ENCODE measurements around the gene HIF3A.
"Not testable (repeated sequence)": the region's sequence is repeated elsewhere in the genome, so short reads cannot be mapped to it uniquely, and the experiment has no call there.

The HIF3A gene

GRCh38 chr19:46294494-46294893 lies 2.3 kb upstream of the HIF3A start:
- DNase-seq (ENCODE audit: low read depth), result no peak

GRCh38 chr19:46295401-46296201 lies 1.2 kb upstream of the HIF3A start:
- DNase-seq (ENCODE audit: low read depth), result no peak

GRCh38 chr19:46296202-46296480 lies 701 bp upstream of the HIF3A start:
- no peak for DNase-seq (ENCODE audit: low read depth)

- DNase-seq (ENCODE audit: low read depth), result no peak
Observed at GRCh38 chr19:46297700-46298478, 1.0 kb downstream of the HIF3A start.

GRCh38 chr19:46298479-46299003 lies 1.7 kb downstream of the HIF3A start:
- DNase-seq (ENCODE audit: low read depth), result no peak

GRCh38 chr19:46299004-46299509 lies 2.2 kb downstream of the HIF3A start:
- DNase-seq (ENCODE audit: low read depth), result no peak

GRCh38 chr19:46299695-46300094 lies 2.9 kb downstream of the HIF3A start:
- no peak for DNase-seq (ENCODE audit: low read depth)

- no peak for DNase-seq (ENCODE audit: low read depth)
Observed at GRCh38 chr19:46303322-46303690, 6.5 kb downstream of the HIF3A start.

GRCh38 chr19:46303691-46304397 lies 7.0 kb downstream of the HIF3A start:
- no peak for DNase-seq (ENCODE audit: low read depth)

- no peak for DNase-seq (ENCODE audit: low read depth)
Observed at GRCh38 chr19:46306501-46306900, 9.7 kb downstream of the HIF3A start.

- no peak for DNase-seq (ENCODE audit: low read depth)
Observed at GRCh38 chr19:46308510-46308909, 11.7 kb downstream of the HIF3A start.

GRCh38 chr19:46309056-46309455 lies 12.2 kb downstream of the HIF3A start:
- DNase-seq (ENCODE audit: low read depth), result no peak

- DNase-seq (ENCODE audit: low read depth), result no peak
Observed at GRCh38 chr19:46311444-46311843, 14.6 kb downstream of the HIF3A start.

- DNase-seq (ENCODE audit: low read depth), result not testable (repeated sequence)
Observed at GRCh38 chr19:46313540-46314469, 17.0 kb downstream of the HIF3A start.

GRCh38 chr19:46317339-46317738 lies 20.5 kb downstream of the HIF3A start:
- DNase-seq (ENCODE audit: low read depth), result no peak

- DNase-seq (ENCODE audit: low read depth), result no peak
Observed at GRCh38 chr19:46319613-46320012, 22.8 kb downstream of the HIF3A start.

- DNase-seq (ENCODE audit: low read depth), result no peak
Observed at GRCh38 chr19:46320559-46320958, 23.7 kb downstream of the HIF3A start.

- DNase-seq (ENCODE audit: low read depth), result no peak
Observed at GRCh38 chr19:46321653-46322052, 24.8 kb downstream of the HIF3A start.

GRCh38 chr19:46323227-46323626 lies 26.4 kb downstream of the HIF3A start:
- DNase-seq (ENCODE audit: low read depth), result not testable (repeated sequence)

- no peak for DNase-seq (ENCODE audit: low read depth)
Observed at GRCh38 chr19:46324277-46324676, 27.4 kb downstream of the HIF3A start.

GRCh38 chr19:46326608-46327007 lies 29.8 kb downstream of the HIF3A start:
- no peak for DNase-seq (ENCODE audit: low read depth)
